ENCODE data around the gene HPD.

DNA sequence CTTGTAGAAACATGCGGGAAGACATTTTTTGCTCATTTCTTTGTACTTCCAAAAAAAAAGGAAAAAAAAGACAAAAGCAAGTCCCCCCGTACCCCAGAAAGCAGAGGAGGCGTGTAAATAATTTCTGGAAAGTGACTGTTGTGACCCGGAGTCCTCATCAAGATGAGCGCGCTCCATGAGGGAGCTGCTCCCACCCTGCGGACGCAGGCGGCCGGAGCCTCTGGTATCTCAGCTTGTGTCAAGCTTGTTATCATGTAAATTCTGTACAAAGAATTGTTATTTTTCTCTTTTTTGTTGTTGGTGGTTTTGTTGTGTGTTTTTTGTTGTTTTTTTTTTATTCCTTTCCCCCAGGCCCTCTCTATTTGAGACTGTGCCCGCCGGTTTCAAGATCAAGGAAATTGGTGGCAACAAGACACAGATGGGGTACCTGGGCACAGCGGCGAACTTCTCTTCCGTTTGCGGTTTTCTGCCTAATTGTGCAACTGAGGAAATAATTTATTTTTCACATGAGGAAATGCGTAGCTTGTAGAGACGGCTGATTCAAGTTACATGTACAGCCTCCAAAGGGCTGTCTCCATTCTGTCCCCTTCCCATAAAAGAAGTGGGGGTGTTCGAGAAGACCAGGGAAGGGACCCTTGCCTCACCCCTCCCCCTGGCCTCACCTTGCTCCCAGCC lies 27.0 kb downstream of the HPD start:
- TF ChIP-seq, protein P1, sequence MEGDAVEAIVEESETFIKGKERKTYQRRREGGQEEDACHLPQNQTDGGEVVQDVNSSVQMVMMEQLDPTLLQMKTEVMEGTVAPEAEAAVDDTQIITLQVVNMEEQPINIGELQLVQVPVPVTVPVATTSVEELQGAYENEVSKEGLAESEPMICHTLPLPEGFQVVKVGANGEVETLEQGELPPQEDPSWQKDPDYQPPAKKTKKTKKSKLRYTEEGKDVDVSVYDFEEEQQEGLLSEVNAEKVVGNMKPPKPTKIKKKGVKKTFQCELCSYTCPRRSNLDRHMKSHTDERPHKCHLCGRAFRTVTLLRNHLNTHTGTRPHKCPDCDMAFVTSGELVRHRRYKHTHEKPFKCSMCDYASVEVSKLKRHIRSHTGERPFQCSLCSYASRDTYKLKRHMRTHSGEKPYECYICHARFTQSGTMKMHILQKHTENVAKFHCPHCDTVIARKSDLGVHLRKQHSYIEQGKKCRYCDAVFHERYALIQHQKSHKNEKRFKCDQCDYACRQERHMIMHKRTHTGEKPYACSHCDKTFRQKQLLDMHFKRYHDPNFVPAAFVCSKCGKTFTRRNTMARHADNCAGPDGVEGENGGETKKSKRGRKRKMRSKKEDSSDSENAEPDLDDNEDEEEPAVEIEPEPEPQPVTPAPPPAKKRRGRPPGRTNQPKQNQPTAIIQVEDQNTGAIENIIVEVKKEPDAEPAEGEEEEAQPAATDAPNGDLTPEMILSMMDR (IDR thresholded peaks at IDR 0.05; ENCODE audit: extremely low read depth in 1 of 2, insufficient read depth in 1 of 2, low read depth in 1 of 2, low read length in 2 of 2) = no peak
- TF ChIP-seq, protein P2, sequence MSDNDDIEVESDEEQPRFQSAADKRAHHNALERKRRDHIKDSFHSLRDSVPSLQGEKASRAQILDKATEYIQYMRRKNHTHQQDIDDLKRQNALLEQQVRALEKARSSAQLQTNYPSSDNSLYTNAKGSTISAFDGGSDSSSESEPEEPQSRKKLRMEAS (IDR thresholded peaks at IDR 0.05; ENCODE audit: insufficient read depth, insufficient read length) = no peak
- no peak for TF ChIP-seq POLR2A (IDR thresholded peaks at IDR 0.05; ENCODE audit: low read depth, low read length)
- no peak for TF ChIP-seq EZH2 (IDR thresholded peaks at IDR 0.05; ENCODE audit: borderline replicate concordance, low read depth, low read length, severe bottlenecking)
- no peak for TF ChIP-seq POLR2AphosphoS5 (IDR thresholded peaks at IDR 0.05; ENCODE audit: insufficient read depth, low read depth, low read length)
- no peak for TF ChIP-seq GATA2 (IDR thresholded peaks at IDR 0.05; ENCODE audit: insufficient read depth, insufficient read length, low read depth, low read length)
- no peak for TF ChIP-seq MYC (IDR thresholded peaks at IDR 0.05; ENCODE audit: low read depth, low read length)
- TF ChIP-seq JUN (IDR thresholded peaks at IDR 0.05; ENCODE audit: borderline replicate concordance, insufficient read depth, insufficient read length, low read depth) = no peak
